Measurements from ENCODE around the gene AUP1.

DNA sequence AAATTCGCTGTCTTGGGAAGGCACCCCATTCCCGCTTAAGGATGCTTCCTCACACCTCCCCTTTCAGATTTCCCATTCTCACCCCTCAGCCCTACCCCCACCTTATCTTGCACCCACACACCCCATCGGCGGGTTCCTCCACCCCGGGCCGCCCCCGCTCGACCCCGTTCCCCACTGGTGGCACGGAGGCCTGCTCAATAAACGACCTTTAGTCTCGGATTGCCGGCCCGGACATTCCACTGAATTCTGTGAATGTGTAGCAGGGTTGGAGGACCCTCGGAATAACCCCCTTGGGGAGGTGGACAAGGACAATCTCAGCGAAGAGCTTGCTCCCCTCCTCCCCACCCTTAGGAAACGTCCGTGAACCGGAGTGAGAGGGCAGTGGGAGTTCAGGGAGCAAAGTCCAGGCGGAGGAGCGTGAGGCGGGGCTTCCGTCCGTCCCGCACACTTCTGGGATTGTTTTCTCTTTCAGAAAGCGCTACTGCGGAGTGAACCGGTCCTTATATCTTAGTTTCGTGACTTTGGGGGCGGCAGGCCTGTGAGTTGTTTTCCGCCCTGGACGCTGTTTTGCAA is 27.3 kb downstream of the AUP1 start:
- TF ChIP-seq, protein P1, sequence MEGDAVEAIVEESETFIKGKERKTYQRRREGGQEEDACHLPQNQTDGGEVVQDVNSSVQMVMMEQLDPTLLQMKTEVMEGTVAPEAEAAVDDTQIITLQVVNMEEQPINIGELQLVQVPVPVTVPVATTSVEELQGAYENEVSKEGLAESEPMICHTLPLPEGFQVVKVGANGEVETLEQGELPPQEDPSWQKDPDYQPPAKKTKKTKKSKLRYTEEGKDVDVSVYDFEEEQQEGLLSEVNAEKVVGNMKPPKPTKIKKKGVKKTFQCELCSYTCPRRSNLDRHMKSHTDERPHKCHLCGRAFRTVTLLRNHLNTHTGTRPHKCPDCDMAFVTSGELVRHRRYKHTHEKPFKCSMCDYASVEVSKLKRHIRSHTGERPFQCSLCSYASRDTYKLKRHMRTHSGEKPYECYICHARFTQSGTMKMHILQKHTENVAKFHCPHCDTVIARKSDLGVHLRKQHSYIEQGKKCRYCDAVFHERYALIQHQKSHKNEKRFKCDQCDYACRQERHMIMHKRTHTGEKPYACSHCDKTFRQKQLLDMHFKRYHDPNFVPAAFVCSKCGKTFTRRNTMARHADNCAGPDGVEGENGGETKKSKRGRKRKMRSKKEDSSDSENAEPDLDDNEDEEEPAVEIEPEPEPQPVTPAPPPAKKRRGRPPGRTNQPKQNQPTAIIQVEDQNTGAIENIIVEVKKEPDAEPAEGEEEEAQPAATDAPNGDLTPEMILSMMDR (IDR thresholded peaks at IDR 0.05): no peak
- TF ChIP-seq EP300 (IDR thresholded peaks at IDR 0.05) (no peak), RAD21 (conservative IDR thresholded peaks at IDR 0.05 in 1 of 2, IDR thresholded peaks at IDR 0.05 in 1 of 2) (no peak), POLR2A (IDR thresholded peaks at IDR 0.05; ENCODE audit: low read length) (no peak; the same call in 1 of the 2 replicates)

Data from A549 (cell line).